HG02763 (cell line): ENCODE measurements around the gene AEBP1.

Experiments
- ATAC-seq: cut with Tn5 transposase; IDR thresholded peaks from one replicate; pipeline ENCODE4 v1.9.1; 2021; ENCODE audit warnings: mild to moderate bottlenecking, moderate library complexity; ENCODE audit not compliant: unreplicated experiment

AEBP1 gene

DNA sequence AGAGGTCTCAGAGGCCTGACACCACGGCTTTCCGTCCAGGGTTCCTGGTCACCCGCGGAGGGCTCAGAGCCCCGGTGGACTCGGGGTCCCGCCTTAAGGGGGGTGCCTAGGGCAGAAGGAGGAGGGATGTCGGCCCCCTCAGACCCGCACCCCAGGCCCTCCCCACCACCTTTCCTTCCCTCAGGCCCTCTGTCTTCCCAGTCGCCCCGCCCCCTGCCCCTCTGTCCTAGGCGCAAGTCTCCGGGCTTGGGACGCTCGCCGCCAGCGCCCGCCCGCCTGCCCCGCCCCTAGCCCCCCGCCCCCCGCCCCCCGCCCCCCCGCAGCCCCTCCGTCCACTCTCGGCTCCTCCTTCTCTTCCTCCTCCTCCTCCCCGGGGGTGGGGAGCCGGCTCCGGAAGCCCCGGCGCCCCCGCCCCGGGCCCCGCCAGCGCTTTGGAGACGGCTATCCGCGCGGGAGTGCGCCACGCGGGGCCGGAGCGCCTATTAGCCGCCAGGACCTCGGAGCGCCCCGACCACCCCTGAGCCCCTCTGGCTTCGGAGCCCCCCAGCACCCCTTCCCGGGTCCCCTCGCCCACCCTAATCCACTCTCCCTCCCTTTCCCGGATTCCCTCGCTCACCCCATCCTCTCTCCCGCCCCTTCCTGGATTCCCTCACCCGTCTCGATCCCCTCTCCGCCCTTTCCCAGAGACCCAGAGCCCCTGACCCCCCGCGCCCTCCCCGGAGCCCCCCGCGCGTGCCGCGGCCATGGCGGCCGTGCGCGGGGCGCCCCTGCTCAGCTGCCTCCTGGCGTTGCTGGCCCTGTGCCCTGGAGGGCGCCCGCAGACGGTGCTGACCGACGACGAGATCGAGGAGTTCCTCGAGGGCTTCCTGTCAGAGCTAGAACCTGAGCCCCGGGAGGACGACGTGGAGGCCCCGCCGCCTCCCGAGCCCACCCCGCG lies at the start of gene AEBP1:
TSS of gene AEBP1 (plus strand) at position 423 of the 937 bp plus-strand sequence. CDS start at position 744, 321 bp downstream.
- ATAC-seq, result no peak

DNA sequence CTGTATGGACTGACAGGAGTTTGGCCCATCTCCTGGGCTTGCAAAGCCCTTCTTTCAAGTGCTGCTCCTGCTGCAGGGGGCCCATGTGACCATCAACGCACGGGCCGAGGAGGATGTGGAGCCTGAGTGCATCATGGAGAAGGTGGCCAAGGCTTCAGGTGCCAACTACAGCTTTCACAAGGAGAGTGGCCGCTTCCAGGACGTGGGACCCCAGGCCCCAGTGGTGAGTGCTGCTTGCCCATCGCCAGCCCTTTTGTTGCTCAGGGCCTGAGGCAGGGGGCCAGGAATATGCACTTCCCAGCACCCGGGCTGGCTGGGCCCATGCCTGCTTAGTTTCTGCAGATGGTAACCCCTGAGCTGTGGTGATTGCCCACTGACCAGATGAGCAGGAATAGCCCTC lies 47.5 kb upstream of the AEBP1 start:
- ATAC-seq, result no peak

DNA sequence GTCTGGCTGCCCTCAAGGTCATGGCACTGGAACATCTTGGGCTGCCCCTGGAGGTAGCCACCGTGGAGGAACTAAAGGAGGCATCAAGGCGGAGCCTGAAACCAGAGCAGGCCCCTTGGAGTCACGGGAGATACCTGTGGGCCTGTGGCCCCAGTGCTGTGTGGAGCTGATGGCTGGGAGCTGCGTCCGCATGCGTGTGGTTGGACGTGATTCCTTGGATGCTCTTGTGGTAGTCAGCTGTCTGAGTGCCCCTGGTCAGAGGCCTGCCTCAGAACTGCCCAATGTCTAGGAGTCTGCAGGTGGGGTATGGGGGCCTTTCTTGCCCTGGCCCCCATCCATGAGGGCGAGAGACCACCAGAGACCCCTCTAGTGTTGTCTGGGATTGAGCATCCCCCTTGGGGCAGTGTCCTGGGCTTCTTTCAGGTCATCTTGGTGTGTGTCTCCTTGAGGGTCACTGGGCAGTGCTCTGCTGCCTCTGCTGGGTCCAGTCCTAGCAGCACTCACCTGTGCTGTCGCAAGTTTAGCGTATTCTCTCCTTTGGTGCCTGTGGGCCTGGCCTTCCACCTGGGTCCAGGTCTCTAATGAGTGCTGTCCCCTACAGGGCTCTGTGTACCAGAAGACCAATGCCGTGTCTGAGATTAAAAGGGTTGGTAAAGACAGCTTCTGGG lies 46.8 kb upstream of the AEBP1 start:
- no peak for ATAC-seq

- no peak for ATAC-seq
These were observed 46.0 kb upstream of the AEBP1 start for GRCh38 chr7:44057849-44058758.

DNA sequence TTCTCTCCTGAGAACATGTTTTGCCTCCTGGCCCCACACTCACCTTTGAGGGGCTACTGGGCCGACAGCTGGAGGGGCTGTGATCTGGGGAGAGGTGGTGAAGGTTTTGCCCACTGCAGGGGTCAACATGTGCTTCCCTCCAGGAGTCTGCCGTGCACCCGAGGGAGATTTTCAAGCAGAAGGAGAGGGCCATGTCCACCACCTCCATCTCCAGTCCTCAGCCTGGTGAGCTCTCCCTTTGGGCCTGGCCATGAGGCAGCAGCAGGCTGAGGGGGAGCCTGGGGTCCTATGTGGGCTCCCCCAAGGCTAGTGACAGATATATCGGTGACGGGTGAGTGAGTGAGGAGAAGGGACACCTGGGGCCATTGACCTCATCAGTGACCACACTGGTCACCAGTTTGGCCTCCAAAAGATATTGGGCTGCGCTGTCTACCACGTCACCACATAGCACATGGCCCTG lies 45.4 kb upstream of the AEBP1 start:
- no peak for ATAC-seq

DNA sequence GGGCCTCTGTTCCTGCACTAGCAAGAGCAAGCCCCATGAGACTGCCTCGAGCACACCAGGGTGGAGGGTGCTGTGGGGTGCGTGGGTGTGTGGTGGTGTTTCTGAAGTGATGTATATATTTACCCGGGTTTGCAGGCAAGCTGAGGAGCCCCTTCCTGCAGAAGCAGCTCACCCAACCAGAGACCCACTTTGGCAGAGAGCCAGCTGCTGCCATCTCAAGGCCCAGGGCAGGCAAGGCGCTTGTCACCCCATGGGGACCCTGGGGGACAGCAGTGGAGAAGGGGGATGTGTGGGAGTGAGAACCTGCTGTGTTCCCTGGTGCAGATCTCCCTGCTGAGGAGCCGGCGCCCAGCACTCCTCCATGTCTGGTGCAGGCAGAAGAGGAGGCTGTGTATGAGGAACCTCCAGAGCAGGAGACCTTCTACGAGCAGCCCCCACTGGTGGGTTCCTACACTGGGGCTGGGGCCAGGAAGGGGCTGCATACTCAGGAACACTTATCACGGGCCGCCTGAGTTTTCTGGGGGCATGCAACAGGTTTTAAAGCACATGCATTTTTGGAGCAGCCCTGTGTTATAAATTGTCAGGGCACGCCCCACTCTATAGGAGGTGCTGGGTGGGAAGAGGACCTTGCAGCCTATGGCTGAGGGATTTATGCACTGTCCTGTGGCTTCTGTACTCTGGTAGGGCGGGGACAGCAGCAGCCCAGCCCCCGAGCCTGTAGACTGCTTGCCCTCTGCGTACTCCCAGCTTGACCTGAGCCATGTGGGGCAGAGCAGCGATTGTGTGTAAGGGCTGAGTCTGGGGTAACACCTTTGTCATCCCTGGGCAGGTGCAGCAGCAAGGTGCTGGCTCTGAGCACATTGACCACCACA lies 44.7 kb upstream of the AEBP1 start:
- no peak for ATAC-seq

GRCh38 chr7:44060091-44060947 lies 43.8 kb upstream of the AEBP1 start:
- ATAC-seq, result no peak

- no peak for ATAC-seq
These were observed 43.0 kb upstream of the AEBP1 start for GRCh38 chr7:44060948-44061644.

- no peak for ATAC-seq
These were observed 42.4 kb upstream of the AEBP1 start for GRCh38 chr7:44061645-44062179.

DNA sequence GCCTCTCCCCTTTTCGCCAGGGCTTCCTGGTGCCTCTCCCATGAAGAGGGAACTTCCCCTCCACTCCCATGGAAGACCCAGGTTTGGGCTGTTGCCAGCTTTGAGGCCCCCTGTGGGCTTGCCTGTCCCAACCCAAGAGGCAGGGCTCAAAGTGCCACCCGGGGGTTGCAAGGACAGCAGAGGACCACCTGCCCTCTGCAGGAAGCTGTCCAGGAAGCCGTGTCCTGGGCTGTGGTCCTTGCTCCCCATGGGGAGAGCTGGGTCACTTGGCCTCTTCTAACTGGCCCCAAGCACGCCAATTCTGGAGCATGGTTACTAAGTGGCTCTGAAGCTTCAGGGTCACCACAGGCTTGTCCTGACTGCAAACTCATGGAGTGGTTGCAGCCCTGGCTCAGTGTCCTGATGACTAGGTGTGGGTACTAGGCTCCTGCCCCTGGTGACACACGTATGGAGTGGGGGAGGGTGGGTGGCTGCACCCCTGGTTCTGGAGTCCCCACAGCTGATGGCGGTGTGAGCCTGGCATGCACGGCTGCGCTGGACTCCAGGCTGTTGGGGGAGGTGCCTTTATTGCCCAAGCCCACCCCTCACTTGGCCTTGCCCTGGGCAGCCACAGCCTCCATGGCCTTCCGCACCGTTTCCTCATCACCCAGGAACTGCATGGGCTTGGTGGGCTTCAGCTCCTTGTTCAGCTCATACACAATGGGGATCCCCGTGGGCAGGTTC lies 41.8 kb upstream of the AEBP1 start:
- no peak for ATAC-seq

- ATAC-seq, result no peak
These were observed 41.2 kb upstream of the AEBP1 start for GRCh38 chr7:44062903-44063295.

GRCh38 chr7:44063547-44063893 lies 40.6 kb upstream of the AEBP1 start:
- ATAC-seq, result no peak

GRCh38 chr7:44063894-44064651 lies 40.1 kb upstream of the AEBP1 start:
- ATAC-seq, result no peak

DNA sequence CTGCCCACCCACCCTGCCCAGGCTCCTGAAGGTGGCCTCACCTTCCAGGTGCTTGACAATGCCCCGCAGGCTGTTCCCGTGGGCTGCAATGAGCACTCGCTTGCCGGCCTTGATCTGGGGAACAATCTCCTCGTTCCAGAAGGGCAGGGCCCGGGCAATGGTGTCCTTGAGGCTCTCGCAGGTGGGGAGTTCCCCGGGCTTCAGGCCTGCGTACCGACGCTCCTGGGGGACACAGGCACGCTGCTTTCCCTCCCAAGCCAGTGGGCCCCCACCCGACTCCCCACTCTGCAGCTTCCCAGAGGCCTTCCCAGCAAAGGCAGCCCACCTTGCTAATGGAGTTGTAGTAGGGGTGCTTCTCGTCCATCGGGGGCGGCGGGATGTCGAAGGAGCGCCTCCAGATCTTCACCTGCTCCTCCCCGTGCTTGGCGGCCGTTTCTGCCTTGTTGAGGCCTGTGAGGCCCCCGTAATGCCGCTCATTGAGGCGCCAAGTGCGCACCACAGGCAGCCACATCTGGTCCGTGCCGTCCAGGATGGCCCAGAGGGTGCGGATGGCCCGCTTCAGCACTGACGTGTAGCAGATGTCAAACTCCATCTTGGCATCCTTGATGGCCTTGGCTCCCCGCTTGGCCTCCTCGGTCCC lies 39.2 kb upstream of the AEBP1 start:
- ATAC-seq, result no peak

- no peak for ATAC-seq
These were observed 38.6 kb upstream of the AEBP1 start, which contains the start of gene PGAM2 for GRCh38 chr7:44065431-44066110. TSS of gene PGAM2 (minus strand) at chr7:44065567. CDS start at chr7:44065529, 38 bp downstream.

GRCh38 chr7:44066111-44066460 lies 38.1 kb upstream of the AEBP1 start:
- no peak for ATAC-seq
